HEK293 (cell line): Measurements from ENCODE around the gene GRB7.

Source experiments
- CTCF ChIA-PET: fragments of 350-600 bp; formaldehyde crosslinking; extraction: SDS; loops from one replicate; lab custom pipeline; 2021; ENCODE audit warnings: antibody characterized with exemption; lab: Yijun Ruan, JAX
- POLR2A ChIA-PET: fragments of 300-600 bp; formaldehyde crosslinking; extraction: SDS; loops from one replicate; lab custom pipeline; 2020; ENCODE audit warnings: antibody characterized with exemption, inconsistent platforms; lab: Yijun Ruan, JAX
- H3K27ac ChIP-seq: fragments of 200-500 bp; sonication (Bioruptor generic); 2 replicates; pipeline ENCODE4 v1.5.1; 2014; ENCODE audit warnings: low read depth, low read length, control low read depth, inconsistent platforms; ENCODE audit errors: extremely low read depth
- H3K36me3 ChIP-seq, 2 experiments: fragments of 200-500 bp in 1 of 2; sonication (Bioruptor generic) in 1 of 2; 1 replicate in 1 of 2; 2 replicates in 1 of 2; pipeline ENCODE4 v1.5.1; 2014 to 2017; ENCODE audit warnings: inconsistent platforms in 2 of 2, low read length in 2 of 2; ENCODE audit not compliant: control insufficient read depth in 2 of 2, insufficient read depth in 1 of 2
- H3K4me1 ChIP-seq: fragments of 200-500 bp; sonication (Bioruptor generic); 2 replicates; pipeline ENCODE4 v1.5.1; 2014; ENCODE audit warnings: mild to moderate bottlenecking, low read length, inconsistent platforms; ENCODE audit not compliant: control insufficient read depth, insufficient read depth
- H3K4me3 ChIP-seq: 2 replicates; pipeline ENCODE4 v1.5.1; 2011; ENCODE audit warnings: low read depth, mild to moderate bottlenecking, control low read depth, low read length, moderate library complexity
- H3K9me3 ChIP-seq: fragments of 200-500 bp; sonication (Bioruptor generic); 2 replicates; pipeline ENCODE4 v1.5.1; 2014; ENCODE audit warnings: low read depth, low read length, inconsistent platforms; ENCODE audit not compliant: control insufficient read depth, insufficient read depth
- KLF1 ChIP-seq: fragments of 450-650 bp; formaldehyde crosslinking; IDR thresholded peaks from 2 replicates; pipeline ENCODE4 v1.5.1; 2016; ENCODE audit warnings: missing biosample characterization, missing genetic modification characterization
- SP2 ChIP-seq: fragments of 450-650 bp; formaldehyde crosslinking; IDR thresholded peaks from 2 replicates; pipeline ENCODE4 v1.5.1; 2016; ENCODE audit warnings: missing biosample characterization, missing genetic modification characterization
- ZFHX2 ChIP-seq: fragments of 450-650 bp; formaldehyde crosslinking; conservative IDR thresholded peaks from 2 replicates; pipeline ENCODE4 v1.5.1; 2016; ENCODE audit warnings: missing biosample characterization, missing genetic modification characterization
- ZNF114 ChIP-seq: fragments of 450-650 bp; formaldehyde crosslinking; IDR thresholded peaks from 2 replicates; pipeline ENCODE4 v1.5.0; 2017; ENCODE audit warnings: missing biosample characterization, missing genetic modification characterization
- ZNF174 ChIP-seq: fragments of 450-650 bp; formaldehyde crosslinking; IDR thresholded peaks from 2 replicates; pipeline ENCODE4 v1.5.0; 2017; ENCODE audit warnings: missing biosample characterization, mild to moderate bottlenecking, missing genetic modification characterization
- ZNF239 ChIP-seq: fragments of 450-650 bp; formaldehyde crosslinking; IDR thresholded peaks from 2 replicates; pipeline ENCODE4 v1.5.1; 2016; ENCODE audit warnings: missing biosample characterization, missing genetic modification characterization
- ZNF292 ChIP-seq: fragments of 450-650 bp; formaldehyde crosslinking; IDR thresholded peaks from 2 replicates; pipeline ENCODE4 v1.5.1; 2016; ENCODE audit warnings: low read depth, missing biosample characterization, missing genetic modification characterization, borderline replicate concordance
- ZNF37A ChIP-seq: fragments of 450-650 bp; IDR thresholded peaks from 2 replicates; pipeline ENCODE4 v1.5.1; 2018; ENCODE audit warnings: missing biosample characterization, missing genetic modification characterization
- ZNF549 ChIP-seq: fragments of 450-650 bp; IDR thresholded peaks from 2 replicates; pipeline ENCODE4 v1.5.1; 2018; ENCODE audit warnings: missing biosample characterization, missing genetic modification characterization, mild to moderate bottlenecking, inconsistent platforms, moderate library complexity
- ZNF571 ChIP-seq: fragments of 450-650 bp; formaldehyde crosslinking; IDR thresholded peaks from 2 replicates; pipeline ENCODE4 v1.5.0; 2017; ENCODE audit warnings: missing biosample characterization, missing genetic modification characterization
- ZNF600 ChIP-seq: fragments of 450-650 bp; formaldehyde crosslinking; IDR thresholded peaks from 2 replicates; pipeline ENCODE4 v1.5.1; 2016; ENCODE audit warnings: missing biosample characterization, missing genetic modification characterization
- ZNF629 ChIP-seq: fragments of 450-650 bp; formaldehyde crosslinking; IDR thresholded peaks from 2 replicates; pipeline ENCODE4 v1.5.1; 2017; ENCODE audit warnings: missing biosample characterization, missing genetic modification characterization
- ZNF660 ChIP-seq: fragments of 450-650 bp; IDR thresholded peaks from 2 replicates; pipeline ENCODE4 v1.5.1; 2018; ENCODE audit warnings: missing biosample characterization, mild to moderate bottlenecking, missing genetic modification characterization
- ZNF670 ChIP-seq: fragments of 450-650 bp; formaldehyde crosslinking; IDR thresholded peaks from 2 replicates; pipeline ENCODE4 v1.5.1; 2016; ENCODE audit warnings: missing biosample characterization, missing genetic modification characterization, low read depth
- ZNF791 ChIP-seq: fragments of 450-650 bp; formaldehyde crosslinking; IDR thresholded peaks from 2 replicates; pipeline ENCODE4 v1.5.1; 2016; ENCODE audit warnings: missing biosample characterization, missing genetic modification characterization
- ZXDB ChIP-seq: fragments of 450-650 bp; formaldehyde crosslinking; IDR thresholded peaks from 2 replicates; pipeline ENCODE4 v1.5.1; 2016; ENCODE audit warnings: missing biosample characterization, missing genetic modification characterization
- TF ChIP-seq, protein P1 (sequence below): fragments of 450-650 bp; formaldehyde crosslinking; conservative IDR thresholded peaks from 2 replicates; pipeline ENCODE4 v1.5.1; 2016; ENCODE audit warnings: low read depth, missing biosample characterization, missing genetic modification characterization
- TF ChIP-seq, protein P2 (sequence below): fragments of 450-650 bp; formaldehyde crosslinking; IDR thresholded peaks from 2 replicates; pipeline ENCODE4 v1.5.1; 2016; ENCODE audit warnings: missing biosample characterization, missing genetic modification characterization
- TF ChIP-seq, protein P3 (sequence below): fragments of 450-650 bp; formaldehyde crosslinking; IDR thresholded peaks from 2 replicates; pipeline ENCODE4 v1.5.0; 2017; ENCODE audit warnings: missing biosample characterization, missing genetic modification characterization, borderline replicate concordance
- TF ChIP-seq, protein P4 (sequence below): fragments of 450-650 bp; formaldehyde crosslinking; IDR thresholded peaks from 2 replicates; pipeline ENCODE4 v1.5.1; 2016; ENCODE audit warnings: missing biosample characterization, missing genetic modification characterization
- TF ChIP-seq, protein P5 (sequence below): fragments of 450-650 bp; formaldehyde crosslinking; IDR thresholded peaks from 2 replicates; pipeline ENCODE4 v1.5.1; 2016; ENCODE audit warnings: missing biosample characterization, missing genetic modification characterization

GRB7 gene

DNA sequence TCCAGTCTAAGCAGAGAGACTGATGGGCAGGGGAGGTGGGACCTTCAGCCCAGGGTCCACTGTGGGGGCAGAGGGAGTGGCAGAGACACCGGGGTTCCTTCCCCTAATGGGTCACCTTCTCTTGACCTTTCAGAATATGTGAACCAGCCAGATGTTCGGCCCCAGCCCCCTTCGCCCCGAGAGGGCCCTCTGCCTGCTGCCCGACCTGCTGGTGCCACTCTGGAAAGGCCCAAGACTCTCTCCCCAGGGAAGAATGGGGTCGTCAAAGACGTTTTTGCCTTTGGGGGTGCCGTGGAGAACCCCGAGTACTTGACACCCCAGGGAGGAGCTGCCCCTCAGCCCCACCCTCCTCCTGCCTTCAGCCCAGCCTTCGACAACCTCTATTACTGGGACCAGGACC, 10.2 kb upstream of the GRB7 start (continued):
- TF ChIP-seq, protein P1, sequence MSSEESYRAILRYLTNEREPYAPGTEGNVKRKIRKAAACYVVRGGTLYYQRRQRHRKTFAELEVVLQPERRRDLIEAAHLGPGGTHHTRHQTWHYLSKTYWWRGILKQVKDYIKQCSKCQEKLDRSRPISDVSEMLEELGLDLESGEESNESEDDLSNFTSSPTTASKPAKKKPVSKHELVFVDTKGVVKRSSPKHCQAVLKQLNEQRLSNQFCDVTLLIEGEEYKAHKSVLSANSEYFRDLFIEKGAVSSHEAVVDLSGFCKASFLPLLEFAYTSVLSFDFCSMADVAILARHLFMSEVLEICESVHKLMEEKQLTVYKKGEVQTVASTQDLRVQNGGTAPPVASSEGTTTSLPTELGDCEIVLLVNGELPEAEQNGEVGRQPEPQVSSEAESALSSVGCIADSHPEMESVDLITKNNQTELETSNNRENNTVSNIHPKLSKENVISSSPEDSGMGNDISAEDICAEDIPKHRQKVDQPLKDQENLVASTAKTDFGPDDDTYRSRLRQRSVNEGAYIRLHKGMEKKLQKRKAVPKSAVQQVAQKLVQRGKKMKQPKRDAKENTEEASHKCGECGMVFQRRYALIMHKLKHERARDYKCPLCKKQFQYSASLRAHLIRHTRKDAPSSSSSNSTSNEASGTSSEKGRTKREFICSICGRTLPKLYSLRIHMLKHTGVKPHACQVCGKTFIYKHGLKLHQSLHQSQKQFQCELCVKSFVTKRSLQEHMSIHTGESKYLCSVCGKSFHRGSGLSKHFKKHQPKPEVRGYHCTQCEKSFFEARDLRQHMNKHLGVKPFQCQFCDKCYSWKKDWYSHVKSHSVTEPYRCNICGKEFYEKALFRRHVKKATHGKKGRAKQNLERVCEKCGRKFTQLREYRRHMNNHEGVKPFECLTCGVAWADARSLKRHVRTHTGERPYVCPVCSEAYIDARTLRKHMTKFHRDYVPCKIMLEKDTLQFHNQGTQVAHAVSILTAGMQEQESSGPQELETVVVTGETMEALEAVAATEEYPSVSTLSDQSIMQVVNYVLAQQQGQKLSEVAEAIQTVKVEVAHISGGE (tag by site-specific recombination) = no peak
- TF ChIP-seq ZNF292 (tag by site-specific recombination) = no peak
- TF ChIP-seq ZXDB = no peak

DNA sequence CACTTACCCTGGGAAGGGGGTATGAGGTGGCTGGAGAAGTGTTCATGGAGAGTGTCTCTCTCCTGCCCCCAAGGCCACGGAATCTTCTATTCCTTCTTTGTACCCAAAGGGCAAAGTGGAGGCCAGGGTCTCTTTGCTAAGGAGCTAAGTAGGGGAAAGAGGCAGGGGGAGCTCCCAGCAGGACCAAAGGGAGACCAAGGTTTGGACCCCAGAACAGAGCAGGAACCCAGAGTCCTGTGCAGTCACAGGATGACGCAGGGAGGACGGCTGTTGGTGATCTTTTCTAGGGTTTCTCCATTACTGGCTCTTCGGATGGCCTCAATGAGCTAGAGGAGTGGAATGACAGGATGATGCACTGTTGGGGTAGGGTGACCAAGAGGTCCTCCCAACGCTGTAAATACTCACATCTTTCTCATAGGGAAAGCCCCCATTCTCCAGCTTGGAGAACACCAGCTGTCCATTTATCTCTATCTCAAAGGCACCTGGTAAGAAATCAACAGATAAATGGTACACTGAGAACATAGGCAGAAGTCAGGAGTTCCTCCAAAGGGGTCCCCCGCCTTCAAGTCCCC, 8.4 kb upstream of the GRB7 start:
- ChIA-PET CTCF (interaction anchor here (0.6 to 5.3 kb wide), 39 partner anchors 9 to 1032 kb away, joined by 3 to 35 read pairs (median 5); partner anchors contain the start of genes ERBB2, PGAP3, PNMT and PSMD3), POLR2A (interaction anchor here (0.5 to 3.3 kb wide), 20 partner anchors 10 to 273 kb away, joined by 3 to 39 read pairs (median 5); partner anchors contain the start of genes ERBB2, PGAP3, PNMT and PSMD3)

More for the DNA sequence above, 8.4 kb upstream of the GRB7 start:
- H3K9me3 ChIP-seq = no peaks in the 10 kb centered on the region
- TF ChIP-seq ZNF629 (no peak), KLF1 (tag by site-specific recombination) (no peak), ZNF571 (tag by site-specific recombination) (no peak), SP2 (tag by site-specific recombination) (no peak), ZNF239 (tag by site-specific recombination) (no peak), ZNF114 (tag by site-specific recombination) (no peak), ZNF660 (no peak), ZNF174 (no peak), ZFHX2 (tag by site-specific recombination) (no peak), ZNF37A (tag by site-specific recombination) (no peak), ZNF791 (no peak), ZNF670 (tag by site-specific recombination) (no peak), ZNF600 (tag by site-specific recombination) (no peak), ZNF549 (no peak)
- TF ChIP-seq, protein P2, sequence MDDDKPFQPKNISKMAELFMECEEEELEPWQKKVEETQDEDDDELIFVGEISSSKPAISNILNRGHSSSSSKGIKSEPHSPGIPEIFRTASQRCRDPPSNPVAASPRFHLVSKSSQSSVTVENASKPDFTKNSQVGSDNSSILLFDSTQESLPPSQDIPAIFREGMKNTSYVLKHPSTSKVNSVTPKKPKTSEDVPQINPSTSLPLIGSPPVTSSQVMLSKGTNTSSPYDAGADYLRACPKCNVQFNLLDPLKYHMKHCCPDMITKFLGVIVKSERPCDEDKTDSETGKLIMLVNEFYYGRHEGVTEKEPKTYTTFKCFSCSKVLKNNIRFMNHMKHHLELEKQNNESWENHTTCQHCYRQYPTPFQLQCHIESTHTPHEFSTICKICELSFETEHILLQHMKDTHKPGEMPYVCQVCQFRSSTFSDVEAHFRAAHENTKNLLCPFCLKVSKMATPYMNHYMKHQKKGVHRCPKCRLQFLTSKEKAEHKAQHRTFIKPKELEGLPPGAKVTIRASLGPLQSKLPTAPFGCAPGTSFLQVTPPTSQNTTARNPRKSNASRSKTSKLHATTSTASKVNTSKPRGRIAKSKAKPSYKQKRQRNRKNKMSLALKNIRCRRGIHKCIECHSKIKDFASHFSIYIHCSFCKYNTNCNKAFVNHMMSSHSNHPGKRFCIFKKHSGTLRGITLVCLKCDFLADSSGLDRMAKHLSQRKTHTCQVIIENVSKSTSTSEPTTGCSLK (tag by site-specific recombination) = no peak
- TF ChIP-seq, protein P3, sequence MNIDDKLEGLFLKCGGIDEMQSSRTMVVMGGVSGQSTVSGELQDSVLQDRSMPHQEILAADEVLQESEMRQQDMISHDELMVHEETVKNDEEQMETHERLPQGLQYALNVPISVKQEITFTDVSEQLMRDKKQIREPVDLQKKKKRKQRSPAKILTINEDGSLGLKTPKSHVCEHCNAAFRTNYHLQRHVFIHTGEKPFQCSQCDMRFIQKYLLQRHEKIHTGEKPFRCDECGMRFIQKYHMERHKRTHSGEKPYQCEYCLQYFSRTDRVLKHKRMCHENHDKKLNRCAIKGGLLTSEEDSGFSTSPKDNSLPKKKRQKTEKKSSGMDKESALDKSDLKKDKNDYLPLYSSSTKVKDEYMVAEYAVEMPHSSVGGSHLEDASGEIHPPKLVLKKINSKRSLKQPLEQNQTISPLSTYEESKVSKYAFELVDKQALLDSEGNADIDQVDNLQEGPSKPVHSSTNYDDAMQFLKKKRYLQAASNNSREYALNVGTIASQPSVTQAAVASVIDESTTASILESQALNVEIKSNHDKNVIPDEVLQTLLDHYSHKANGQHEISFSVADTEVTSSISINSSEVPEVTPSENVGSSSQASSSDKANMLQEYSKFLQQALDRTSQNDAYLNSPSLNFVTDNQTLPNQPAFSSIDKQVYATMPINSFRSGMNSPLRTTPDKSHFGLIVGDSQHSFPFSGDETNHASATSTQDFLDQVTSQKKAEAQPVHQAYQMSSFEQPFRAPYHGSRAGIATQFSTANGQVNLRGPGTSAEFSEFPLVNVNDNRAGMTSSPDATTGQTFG (tag by site-specific recombination) = no peak
- TF ChIP-seq, protein P4, sequence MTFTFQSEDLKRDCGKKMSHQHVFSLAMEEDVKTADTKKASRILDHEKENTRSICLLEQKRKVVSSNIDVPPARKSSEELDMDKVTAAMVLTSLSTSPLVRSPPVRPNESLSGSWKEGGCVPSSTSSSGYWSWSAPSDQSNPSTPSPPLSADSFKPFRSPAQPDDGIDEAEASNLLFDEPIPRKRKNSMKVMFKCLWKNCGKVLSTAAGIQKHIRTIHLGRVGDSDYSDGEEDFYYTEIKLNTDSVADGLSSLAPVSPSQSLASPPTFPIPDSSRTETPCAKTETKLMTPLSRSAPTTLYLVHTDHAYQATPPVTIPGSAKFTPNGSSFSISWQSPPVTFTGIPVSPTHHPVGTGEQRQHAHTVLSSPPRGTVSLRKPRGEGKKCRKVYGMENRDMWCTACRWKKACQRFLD = no peak
- TF ChIP-seq, protein P5, sequence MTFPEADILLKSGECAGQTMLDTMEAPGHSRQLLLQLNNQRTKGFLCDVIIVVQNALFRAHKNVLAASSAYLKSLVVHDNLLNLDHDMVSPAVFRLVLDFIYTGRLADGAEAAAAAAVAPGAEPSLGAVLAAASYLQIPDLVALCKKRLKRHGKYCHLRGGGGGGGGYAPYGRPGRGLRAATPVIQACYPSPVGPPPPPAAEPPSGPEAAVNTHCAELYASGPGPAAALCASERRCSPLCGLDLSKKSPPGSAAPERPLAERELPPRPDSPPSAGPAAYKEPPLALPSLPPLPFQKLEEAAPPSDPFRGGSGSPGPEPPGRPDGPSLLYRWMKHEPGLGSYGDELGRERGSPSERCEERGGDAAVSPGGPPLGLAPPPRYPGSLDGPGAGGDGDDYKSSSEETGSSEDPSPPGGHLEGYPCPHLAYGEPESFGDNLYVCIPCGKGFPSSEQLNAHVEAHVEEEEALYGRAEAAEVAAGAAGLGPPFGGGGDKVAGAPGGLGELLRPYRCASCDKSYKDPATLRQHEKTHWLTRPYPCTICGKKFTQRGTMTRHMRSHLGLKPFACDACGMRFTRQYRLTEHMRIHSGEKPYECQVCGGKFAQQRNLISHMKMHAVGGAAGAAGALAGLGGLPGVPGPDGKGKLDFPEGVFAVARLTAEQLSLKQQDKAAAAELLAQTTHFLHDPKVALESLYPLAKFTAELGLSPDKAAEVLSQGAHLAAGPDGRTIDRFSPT (tag by site-specific recombination) = no peak
- 0 out of 2 replicates have a peak, but pooled peaks cover 3% of the 10 kb centered on the region for H3K4me1 ChIP-seq
- peak overlapping the region; percentile 61; the same call in 1 of the 2 replicates for H3K27ac ChIP-seq
- H3K4me3 ChIP-seq = peak overlapping the region; percentile 90
- peaks cover 8 to 50% of the 10 kb centered on the region in 2 experiments; a peak in 2 of 3 replicates for H3K36me3 ChIP-seq
